Brain microvascular endothelial cell (primary cell): Measurements from ENCODE around the gene PDZRN3.

ENCODE experiments used
- DNase-seq: peaks from one replicate; pipeline ENCODE4 v3.0.0-alpha.2; 2020
- H3K27ac ChIP-seq: fragments of 250-450 bp; sonication (Bioruptor Pico); 2 replicates; pipeline ENCODE4 v1.5.1; 2020; ENCODE audit warnings: mild to moderate bottlenecking, moderate library complexity
- H3K27me3 ChIP-seq: fragments of 250-450 bp; sonication (Bioruptor Pico); replicated peaks from 2 replicates; pipeline ENCODE4 v1.5.1; 2020; ENCODE audit warnings: mild to moderate bottlenecking
- H3K36me3 ChIP-seq: fragments of 250-450 bp; sonication (Bioruptor Pico); replicated peaks from 2 replicates; pipeline ENCODE4 v1.5.1; 2020; ENCODE audit warnings: mild to moderate bottlenecking
- H3K4me3 ChIP-seq: 2 replicates; pipeline ENCODE4 v1.5.1; 2011; ENCODE audit warnings: low read depth, mild to moderate bottlenecking, control low read depth, low read length, moderate library complexity
- in situ Hi-C: cut with HindIII; loops from 2 replicates; pipeline ENCODE4 v1.10.0; 2017; ENCODE audit warnings: low sequenced_read_pairs, low pct_ligation_motif_present
- TF ChIP-seq, protein P1 (sequence below): IDR thresholded peaks from 2 replicates; pipeline ENCODE4 v1.5.1; 2011; ENCODE audit warnings: low read depth, mild to moderate bottlenecking, moderate library complexity, low read length, control low read depth, inconsistent platforms; ENCODE audit errors: missing control alignments

PDZRN3 gene

DNA sequence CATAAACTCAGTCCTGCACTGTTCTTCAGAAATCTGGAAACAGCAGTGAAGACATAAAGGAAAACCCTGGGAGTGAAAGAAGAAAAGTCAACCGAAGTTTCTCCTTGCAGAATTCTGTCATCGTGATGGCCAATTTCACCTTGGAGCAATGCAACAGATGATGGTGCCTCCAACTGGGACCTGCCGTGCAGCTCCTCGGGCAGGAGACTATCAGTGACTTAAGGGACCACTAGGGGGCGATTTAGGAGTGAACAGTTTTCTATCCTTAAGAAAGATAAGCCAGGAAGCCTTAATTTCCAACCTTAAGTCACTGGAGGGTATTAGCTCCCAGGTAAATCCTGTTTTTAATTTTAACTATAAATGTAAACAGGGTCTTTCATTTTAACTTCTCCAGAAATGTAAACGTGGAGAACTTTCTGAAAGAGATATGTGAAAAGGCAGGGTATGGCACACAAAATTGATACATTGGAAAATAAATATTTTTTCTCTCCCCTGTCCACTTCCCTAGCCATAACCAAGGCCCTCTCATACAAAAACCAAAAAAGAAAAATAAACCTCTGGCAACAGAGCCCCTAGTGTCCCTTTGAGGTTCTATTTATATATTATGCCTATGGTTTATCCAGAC, 116.3 kb downstream of the PDZRN3 start:
- DNase-seq, result peak; percentile 61
- no peaks in the 10 kb centered on the region for H3K27me3 ChIP-seq
- in situ Hi-C loops, result no loop called here
- H3K36me3 ChIP-seq, result no peaks in the 10 kb centered on the region
- H3K4me3 ChIP-seq, result no peak overlapping the region
- TF ChIP-seq, protein P1, sequence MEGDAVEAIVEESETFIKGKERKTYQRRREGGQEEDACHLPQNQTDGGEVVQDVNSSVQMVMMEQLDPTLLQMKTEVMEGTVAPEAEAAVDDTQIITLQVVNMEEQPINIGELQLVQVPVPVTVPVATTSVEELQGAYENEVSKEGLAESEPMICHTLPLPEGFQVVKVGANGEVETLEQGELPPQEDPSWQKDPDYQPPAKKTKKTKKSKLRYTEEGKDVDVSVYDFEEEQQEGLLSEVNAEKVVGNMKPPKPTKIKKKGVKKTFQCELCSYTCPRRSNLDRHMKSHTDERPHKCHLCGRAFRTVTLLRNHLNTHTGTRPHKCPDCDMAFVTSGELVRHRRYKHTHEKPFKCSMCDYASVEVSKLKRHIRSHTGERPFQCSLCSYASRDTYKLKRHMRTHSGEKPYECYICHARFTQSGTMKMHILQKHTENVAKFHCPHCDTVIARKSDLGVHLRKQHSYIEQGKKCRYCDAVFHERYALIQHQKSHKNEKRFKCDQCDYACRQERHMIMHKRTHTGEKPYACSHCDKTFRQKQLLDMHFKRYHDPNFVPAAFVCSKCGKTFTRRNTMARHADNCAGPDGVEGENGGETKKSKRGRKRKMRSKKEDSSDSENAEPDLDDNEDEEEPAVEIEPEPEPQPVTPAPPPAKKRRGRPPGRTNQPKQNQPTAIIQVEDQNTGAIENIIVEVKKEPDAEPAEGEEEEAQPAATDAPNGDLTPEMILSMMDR, result peak; percentile 83
- H3K27ac ChIP-seq, result no peak overlapping the region

DNA sequence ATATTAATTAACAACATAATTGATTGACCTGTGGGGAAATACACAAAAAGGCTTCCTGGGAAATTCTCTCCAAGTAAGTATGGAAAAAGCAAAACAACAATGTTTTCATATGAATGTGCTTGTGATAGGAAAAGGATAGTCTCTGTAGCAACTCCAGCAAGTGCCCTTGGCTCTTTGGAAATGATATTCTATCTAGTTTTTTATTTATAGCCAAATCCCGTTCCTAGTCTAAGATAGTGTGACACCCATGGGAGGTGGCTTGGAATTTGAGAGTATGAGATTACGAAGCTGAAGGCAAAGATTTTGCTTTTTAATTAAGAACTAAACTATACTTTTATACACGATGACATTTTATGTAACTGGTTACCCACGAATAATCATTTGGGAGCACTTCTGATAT, 119.9 kb downstream of the PDZRN3 start:
- Histone ChIP-seq H3K36me3 (no peaks in the 10 kb centered on the region), H3K27ac (no peak overlapping the region), H3K4me3 (no peak overlapping the region), H3K27me3 (no peaks in the 10 kb centered on the region)
- in situ Hi-C loops, result no loop called here
- TF ChIP-seq, protein P1, result no peak
- no peak for DNase-seq

DNA sequence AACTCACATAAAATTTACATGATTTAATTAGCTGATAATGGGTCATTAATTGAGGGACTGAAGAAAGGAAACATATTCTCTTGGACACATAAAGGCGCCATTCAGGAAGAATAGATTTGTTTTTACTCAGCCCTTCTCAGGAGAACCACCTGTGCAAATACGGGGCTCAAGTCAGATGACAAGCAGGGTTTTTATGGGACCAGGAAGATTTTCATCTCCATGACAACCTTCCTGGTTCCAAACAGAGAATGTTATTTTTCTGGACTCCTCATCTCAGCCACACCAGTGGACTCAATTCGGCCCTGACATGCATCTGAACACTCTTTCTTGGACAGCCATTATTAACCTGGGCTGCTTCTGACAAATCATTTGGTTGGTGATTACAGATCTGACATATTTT, 120.5 kb downstream of the PDZRN3 start:
- H3K4me3 ChIP-seq, result no peak overlapping the region
- no peak overlapping the region for H3K27ac ChIP-seq
- no peaks in the 10 kb centered on the region for H3K36me3 ChIP-seq
- TF ChIP-seq, protein P1, result no peak
- no peaks in the 10 kb centered on the region for H3K27me3 ChIP-seq
- no peak for DNase-seq
- in situ Hi-C loops, result no loop called here

DNA sequence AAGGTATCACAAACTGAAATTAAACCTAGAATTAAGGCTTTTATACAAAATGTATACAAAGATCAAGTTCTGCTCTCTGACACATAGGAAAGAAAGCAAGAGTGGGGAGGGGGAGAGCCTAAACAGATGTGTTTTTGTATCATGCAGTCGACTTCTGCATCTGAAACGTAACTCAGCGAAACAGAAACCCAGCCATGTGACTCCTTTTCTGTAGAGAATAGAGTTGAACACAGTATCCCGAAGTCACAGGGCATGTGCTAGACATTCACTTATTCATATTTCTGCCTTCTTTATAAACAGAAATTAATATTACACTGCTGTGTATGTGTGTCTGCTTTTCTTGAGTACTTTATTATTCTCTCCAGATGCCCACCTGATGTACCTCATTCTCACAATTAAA, 121.0 kb downstream of the PDZRN3 start:
- Histone ChIP-seq H3K4me3 (no peak overlapping the region), H3K27ac (peak overlapping the region; percentile 2), H3K27me3 (no peaks in the 10 kb centered on the region), H3K36me3 (no peaks in the 10 kb centered on the region)
- TF ChIP-seq, protein P1, result no peak
- no peak for DNase-seq
- in situ Hi-C loops, result no loop called here

DNA sequence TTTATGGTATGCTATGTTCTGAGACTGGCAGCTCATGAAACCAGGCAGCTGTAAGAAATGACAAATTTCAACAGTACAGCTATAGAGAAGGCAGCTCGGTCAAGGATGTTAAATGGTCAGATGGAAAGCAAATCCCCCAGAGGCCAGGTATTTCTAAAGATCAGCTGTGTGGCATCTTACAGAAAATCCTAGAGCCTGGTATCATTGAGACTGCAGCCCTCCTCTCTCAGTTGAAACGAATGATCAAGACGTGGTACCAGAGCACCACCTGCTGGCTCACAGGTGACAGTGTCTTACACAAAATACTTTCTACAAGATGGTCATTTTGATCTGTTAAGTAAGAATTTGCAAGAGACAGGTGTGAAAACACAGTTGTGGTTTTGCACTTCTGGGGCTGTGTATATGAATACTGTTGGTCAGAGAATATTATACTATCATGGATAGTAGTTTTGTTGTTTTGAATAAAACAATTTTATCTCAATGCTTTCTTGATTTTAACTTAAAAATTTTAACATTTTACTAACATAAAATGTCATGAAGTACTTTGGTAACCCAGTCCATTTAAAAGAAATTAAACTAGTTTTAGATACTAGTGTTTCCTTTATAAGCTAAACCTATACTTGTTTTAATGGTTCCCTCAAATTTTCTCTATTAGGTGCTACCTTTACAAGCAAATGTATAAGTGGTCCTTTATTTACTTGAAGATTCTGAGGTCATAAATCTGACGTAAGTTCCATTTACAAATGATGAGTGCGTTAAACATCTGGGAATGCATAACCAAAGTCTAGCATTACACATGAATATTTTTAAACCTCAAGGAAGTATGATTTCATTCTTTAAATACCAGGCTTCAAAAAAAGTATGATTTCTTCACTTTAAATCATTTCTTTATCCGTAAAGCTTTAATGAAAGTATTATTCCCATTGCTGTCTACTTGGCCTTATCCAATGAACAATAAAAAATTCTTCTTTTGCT, 121.8 kb downstream of the PDZRN3 start:
- Histone ChIP-seq H3K4me3 (no peak overlapping the region), H3K36me3 (no peaks in the 10 kb centered on the region), H3K27me3 (no peaks in the 10 kb centered on the region), H3K27ac (peak overlapping the region; percentile 2)
- in situ Hi-C loops, result no loop called here
- TF ChIP-seq, protein P1, result peak; percentile 88
- peak; percentile 66 for DNase-seq
